Stimulated activated naive B cell treated with anti-CD40 and anti-IgM and Interleukin-4, amounts not matched to agents 10 μg/mL and 1 μg/mL and 100 μg/mL, for 72 hours (primary cell): ENCODE data around the gene AMDHD2.

Experiments
- ATAC-seq, 2 donors: fragments of 150-1000 bp; cut with Tn5 transposase; replicated peaks; 2 replicates each; pipeline ENCODE4 v1.10.0; 2021; ENCODE audit warnings: moderate library complexity in 1 of 2
- DNase-seq: peaks from one replicate; pipeline ENCODE4 v3.0.0; 2021
- H3K27ac Mint-ChIP-seq: one replicate; pipeline ENCODE4 v1.8.0; 2022; ENCODE audit warnings: mild to moderate bottlenecking, mixed read lengths
- H3K27me3 Mint-ChIP-seq, 2 donors: one replicate each; pipeline ENCODE4 v1.8.0; 2022; ENCODE audit warnings: mixed read lengths in 2 of 2
- H3K36me3 Mint-ChIP-seq, 2 donors: one replicate each; pipeline ENCODE4 v1.8.0; 2022; ENCODE audit warnings: mixed read lengths in 2 of 2, mild to moderate bottlenecking in 1 of 2
- H3K4me1 Mint-ChIP-seq, 2 donors: one replicate each; pipeline ENCODE4 v1.8.0; 2022; ENCODE audit warnings: mixed read lengths in 2 of 2, mild to moderate bottlenecking in 1 of 2
- H3K4me3 Mint-ChIP-seq, 2 donors: one replicate each; pipeline ENCODE4 v1.8.0; 2022; ENCODE audit warnings: mild to moderate bottlenecking in 2 of 2, mixed read lengths in 2 of 2, moderate library complexity in 1 of 2
- H3K9me3 Mint-ChIP-seq, 2 donors: one replicate each; pipeline ENCODE4 v1.8.0; 2022; ENCODE audit warnings: mixed read lengths in 2 of 2, mild to moderate bottlenecking in 1 of 2

AMDHD2 gene

DNA sequence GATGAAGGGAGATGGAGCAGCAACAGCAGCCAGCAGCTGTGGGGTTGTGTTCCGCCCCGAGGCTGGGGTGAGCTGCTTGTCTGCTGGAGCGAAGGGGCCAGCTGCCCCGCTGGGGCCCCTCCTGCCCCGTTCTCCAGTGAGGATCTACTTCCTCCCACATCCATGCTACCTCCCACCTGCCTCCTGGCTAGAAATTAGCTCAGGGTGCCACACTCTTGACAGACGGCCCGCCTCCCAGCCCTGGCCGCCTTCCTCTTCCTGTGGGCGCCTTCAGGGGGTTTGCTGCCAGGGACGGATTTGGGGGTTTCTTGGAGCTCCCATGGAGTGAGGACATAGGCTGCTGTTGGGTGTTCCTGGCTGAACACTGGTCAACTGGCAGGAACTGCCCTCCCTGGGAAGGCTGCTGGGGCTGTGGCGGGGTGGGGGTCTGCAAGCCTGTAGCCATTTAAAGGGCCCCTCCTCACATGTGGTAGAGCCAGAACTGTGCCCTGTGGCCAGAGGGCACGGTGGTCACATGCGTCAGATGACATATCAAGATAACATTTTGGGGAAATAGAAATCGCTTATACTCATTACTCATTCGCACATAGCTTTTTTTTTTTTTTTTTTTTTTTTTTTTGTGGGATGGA lies 32.2 kb upstream of the AMDHD2 start:
- H3K27ac Mint-ChIP-seq: peak overlapping the region; percentile 95
- H3K27me3 Mint-ChIP-seq: no peaks in the 10 kb centered on the region

DNA sequence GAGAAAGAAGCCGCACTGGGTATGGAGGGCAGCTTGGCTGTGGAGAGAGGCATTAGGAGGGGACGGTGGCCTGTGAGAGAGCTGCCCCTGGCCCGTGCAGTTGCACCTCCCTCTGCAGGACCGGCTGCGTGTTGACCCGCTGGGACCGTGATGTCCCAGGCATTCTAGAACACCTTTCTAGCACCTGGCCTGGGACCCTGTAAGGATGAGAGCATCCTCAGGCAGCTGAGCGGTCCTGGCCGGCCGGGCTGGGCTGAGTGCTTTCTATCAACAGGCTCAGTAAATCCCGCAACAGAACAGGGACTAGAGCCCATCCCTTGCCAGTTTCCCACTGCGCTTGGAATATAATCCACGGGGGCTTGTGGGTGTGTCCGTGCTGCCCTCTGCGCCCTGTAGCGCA lies 30.6 kb upstream of the AMDHD2 start:
- Mint-ChIP-seq H3K9me3 (no peaks in the 10 kb centered on the region), H3K36me3 (peaks cover 0 to 10% of the 10 kb centered on the region in 2 donors), H3K4me3 (no peak overlapping the region), H3K27ac (no peak overlapping the region), H3K27me3 (no peaks in the 10 kb centered on the region), H3K4me1 (peaks cover 20% of the 10 kb centered on the region in 2 donors)
- ATAC-seq: no peak
- no peak for DNase-seq

More for the DNA sequence above, 32.2 kb upstream of the AMDHD2 start:
- H3K4me1 Mint-ChIP-seq: peaks cover 23 to 25% of the 10 kb centered on the region in 2 donors
- peak overlapping the region; percentile 75 to 80 for H3K4me3 Mint-ChIP-seq
- no peak for ATAC-seq
- peaks cover 0 to 10% of the 10 kb centered on the region in 2 donors for H3K36me3 Mint-ChIP-seq
- H3K9me3 Mint-ChIP-seq: no peaks in the 10 kb centered on the region
- DNase-seq: no peak

DNA sequence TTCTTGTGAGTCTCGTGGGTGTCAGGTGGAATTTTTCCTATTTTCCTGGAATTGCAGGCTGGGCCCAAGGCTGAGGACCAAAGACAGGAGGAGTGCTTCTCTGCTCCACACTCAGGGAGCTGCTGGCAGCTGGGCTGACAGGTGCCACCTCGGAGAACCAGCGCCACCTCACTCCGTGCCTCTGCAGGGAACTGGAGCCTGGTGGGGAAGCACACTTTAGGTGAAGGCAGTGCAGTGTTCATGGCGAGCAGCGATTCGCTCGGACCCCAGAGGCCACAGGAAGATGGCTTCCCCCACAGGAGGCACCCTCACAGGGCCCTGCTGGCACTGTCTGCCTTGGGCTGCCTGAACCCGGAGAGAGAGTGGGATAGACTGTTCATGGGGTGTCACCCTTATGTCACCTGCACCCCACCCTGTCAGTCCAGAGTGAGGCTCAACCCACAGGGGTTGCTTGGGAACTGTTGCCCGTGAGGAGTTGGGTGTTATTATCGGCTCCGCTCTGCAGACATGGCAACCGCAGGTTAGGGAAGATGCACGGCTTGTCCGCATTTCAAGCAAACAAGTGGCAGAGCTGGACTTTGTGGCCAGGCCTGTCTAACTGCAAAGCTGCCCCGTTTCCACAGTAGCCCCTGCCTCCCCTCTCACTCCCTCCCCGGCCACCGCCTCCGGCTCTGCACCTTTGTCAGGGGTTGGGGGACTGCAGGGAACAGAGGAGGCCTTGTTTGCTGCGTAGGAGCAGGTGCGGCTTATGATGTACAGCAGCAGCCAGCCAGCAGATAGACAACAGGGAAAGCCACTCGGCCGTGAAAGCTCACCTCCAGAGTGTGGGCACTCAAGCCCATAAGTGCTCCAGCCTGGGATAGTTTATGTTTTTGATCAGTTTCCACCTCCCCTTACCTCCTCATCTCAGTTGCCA lies 29.7 kb upstream of the AMDHD2 start:
- no peak overlapping the region for H3K4me3 Mint-ChIP-seq
- no peak overlapping the region for H3K27ac Mint-ChIP-seq
- H3K27me3 Mint-ChIP-seq: no peaks in the 10 kb centered on the region
- no peaks in the 10 kb centered on the region for H3K9me3 Mint-ChIP-seq
- no peak for DNase-seq
- H3K4me1 Mint-ChIP-seq: peaks cover 17 to 19% of the 10 kb centered on the region in 2 donors
- peaks cover 0 to 10% of the 10 kb centered on the region in 2 donors for H3K36me3 Mint-ChIP-seq
- no peak for ATAC-seq

DNA sequence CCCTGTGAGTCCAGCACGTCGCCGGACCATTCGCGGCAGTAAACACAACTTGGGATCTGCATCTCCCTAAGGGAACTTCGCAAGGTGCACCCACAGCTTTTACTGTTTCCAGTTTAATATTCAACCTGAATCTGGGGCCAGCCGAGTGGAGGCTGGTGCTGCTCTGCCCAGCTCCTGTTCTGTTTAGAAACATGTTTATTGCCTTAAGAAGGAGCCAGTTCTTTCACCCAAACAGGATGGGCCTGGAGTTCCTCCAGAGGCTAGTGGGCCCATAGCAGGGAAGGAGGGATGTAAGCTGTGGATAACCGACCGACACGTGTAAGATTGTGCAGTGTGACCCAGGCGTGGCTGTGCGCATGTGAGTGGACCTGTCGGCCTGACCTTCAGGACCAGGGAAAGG lies 27.9 kb upstream of the AMDHD2 start:
- H3K4me3 Mint-ChIP-seq: no peak overlapping the region
- no peaks in the 10 kb centered on the region for H3K27me3 Mint-ChIP-seq
- H3K27ac Mint-ChIP-seq: no peak overlapping the region
- ATAC-seq (no peak), DNase-seq (no peak)
- peaks cover 3 to 11% of the 10 kb centered on the region in 2 donors for H3K36me3 Mint-ChIP-seq
- peaks cover 8 to 10% of the 10 kb centered on the region in 2 donors for H3K4me1 Mint-ChIP-seq
- H3K9me3 Mint-ChIP-seq: no peaks in the 10 kb centered on the region

DNA sequence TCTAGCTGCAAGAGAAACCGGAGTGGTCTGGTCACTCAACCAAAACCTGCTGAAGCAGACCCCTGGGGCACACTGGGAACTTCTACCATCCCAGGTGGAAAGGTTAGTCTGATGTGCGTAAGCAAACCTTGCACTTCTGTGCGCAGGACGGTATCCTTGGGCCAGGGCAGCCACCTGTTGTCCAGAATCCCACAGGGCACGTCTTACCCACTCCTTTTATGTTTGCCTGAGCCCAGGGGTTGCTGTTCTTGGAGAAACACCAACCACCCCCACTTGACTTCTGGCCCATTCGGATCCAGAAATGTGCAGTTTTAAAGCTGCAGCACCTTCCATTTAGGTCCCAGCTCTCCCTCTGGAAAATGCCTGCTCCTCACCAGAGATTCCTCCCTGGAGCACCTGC lies 26.6 kb upstream of the AMDHD2 start:
- Mint-ChIP-seq H3K27ac (no peak overlapping the region), H3K27me3 (no peaks in the 10 kb centered on the region), H3K4me1 (peaks cover 0 to 2% of the 10 kb centered on the region in 2 donors), H3K4me3 (no peak overlapping the region), H3K36me3 (peaks cover 7 to 15% of the 10 kb centered on the region in 2 donors), H3K9me3 (no peaks in the 10 kb centered on the region)
- ATAC-seq: no peak
- DNase-seq: no peak

DNA sequence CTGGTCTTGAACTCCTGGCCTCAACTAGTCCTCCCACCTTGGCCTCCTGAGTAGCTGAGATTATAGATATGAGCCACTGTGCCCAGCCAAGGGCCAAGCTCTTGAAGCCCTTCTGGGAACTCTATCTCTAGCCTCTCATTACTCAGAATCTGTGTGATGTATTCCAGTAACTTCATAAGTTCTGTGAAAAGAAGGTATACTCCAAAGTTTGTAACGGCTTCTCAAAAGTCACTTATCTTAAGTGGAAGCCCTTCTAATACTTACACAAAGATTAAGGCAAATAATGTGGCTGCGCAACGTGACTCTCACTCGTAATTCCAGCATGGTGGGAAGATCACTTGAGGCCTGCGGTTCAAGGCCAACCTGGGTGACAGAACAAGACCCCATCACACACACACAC lies 25.6 kb upstream of the AMDHD2 start:
- peaks cover 0 to 3% of the 10 kb centered on the region in 2 donors for H3K4me1 Mint-ChIP-seq
- H3K36me3 Mint-ChIP-seq: peaks cover 7 to 18% of the 10 kb centered on the region in 2 donors
- no peak overlapping the region for H3K27ac Mint-ChIP-seq
- no peaks in the 10 kb centered on the region for H3K27me3 Mint-ChIP-seq
- DNase-seq: no peak
- ATAC-seq: no peak
- H3K4me3 Mint-ChIP-seq: no peak overlapping the region
- no peaks in the 10 kb centered on the region for H3K9me3 Mint-ChIP-seq

DNA sequence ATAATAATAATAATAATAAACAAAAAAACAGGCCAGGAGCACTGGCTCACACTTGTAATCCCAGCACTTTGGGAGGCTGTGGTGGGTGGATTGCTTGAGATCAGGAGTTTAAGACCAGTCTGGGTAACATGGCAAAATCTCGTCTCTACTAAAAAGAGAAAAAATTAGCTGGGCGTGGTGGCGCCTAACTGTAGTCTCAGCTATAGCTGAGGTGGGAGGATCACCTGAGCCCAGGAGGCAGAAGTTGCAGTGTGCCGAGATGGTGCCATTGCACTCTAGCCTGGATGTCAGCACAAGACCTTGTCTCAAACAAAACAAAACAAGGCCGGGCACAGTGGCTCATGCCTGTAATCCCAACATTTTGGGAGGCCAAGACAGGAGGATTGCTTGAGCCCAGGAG lies 25.1 kb upstream of the AMDHD2 start:
- Mint-ChIP-seq H3K27ac (no peak overlapping the region), H3K4me1 (peaks cover 0 to 4% of the 10 kb centered on the region in 2 donors), H3K27me3 (no peaks in the 10 kb centered on the region), H3K9me3 (no peaks in the 10 kb centered on the region), H3K4me3 (no peak overlapping the region), H3K36me3 (peaks cover 7 to 15% of the 10 kb centered on the region in 2 donors)
- DNase-seq (no peak), ATAC-seq (no peak)

DNA sequence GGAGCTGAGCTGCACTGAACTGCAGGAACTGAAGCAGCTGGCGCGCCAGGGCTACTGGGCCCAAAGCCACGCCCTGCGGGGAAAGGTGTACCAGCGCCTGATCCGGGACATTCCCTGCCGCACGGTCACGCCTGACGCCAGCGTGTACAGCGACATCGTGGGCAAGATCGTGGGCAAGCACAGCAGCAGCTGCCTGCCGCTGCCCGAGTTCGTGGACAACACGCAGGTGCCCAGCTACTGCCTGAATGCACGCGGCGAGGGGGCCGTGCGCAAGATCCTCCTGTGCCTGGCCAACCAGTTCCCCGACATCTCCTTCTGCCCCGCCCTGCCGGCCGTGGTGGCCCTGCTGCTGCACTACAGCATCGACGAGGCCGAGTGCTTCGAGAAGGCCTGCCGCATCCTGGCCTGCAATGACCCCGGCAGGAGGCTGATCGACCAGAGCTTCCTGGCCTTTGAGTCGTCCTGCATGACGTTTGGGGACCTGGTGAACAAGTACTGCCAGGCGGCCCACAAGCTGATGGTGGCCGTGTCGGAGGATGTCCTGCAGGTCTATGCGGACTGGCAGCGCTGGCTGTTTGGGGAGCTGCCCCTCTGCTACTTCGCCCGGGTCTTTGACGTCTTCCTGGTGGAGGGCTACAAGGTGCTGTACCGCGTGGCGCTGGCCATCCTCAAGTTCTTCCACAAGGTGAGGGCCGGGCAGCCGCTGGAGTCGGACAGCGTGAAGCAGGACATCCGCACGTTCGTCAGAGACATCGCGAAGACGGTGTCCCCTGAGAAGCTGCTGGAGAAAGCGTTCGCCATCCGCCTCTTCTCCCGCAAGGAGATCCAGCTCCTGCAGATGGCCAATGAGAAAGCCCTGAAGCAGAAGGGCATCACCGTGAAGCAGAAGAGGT lies 23.7 kb upstream of the AMDHD2 start:
- Mint-ChIP-seq H3K27me3 (no peaks in the 10 kb centered on the region), H3K27ac (no peak overlapping the region), H3K4me1 (peaks cover 0 to 6% of the 10 kb centered on the region in 2 donors), H3K4me3 (no peak overlapping the region), H3K9me3 (no peaks in the 10 kb centered on the region), H3K36me3 (peaks cover 11 to 14% of the 10 kb centered on the region in 2 donors)
- DNase-seq: no peak
- ATAC-seq: no peak

DNA sequence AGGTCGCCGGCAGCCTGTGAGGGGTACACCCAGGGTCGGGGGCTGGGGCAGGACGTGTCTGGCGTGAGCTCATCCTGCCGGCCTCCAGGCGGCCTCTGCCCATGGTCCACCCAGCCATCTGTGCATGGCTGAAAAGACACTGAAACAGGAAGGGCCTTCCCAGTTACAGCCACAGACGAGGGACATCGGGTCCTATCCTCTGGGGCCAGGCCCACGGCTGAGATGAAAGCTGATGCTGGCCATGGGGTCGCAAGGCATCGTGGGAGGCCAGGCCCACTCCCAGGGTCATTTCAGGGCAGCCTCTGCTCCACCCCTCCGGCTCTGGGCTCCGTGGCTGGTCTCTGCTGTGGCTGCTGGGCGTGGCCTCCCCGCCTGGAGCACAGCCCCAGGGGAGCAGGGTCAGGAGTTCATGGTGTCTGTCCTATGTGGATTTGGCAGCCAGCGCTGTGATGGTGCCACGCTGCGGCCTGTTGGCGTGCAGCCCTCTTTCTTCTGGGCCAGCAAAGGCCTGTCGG lies 23.0 kb upstream of the AMDHD2 start:
- ATAC-seq (no peak), DNase-seq (no peak)
- peak overlapping the region; percentile 60 for H3K27ac Mint-ChIP-seq
- peaks cover 5 to 10% of the 10 kb centered on the region in 2 donors for H3K4me1 Mint-ChIP-seq
- H3K27me3 Mint-ChIP-seq: no peaks in the 10 kb centered on the region
- peaks cover 13 to 14% of the 10 kb centered on the region in 2 donors for H3K36me3 Mint-ChIP-seq
- H3K4me3 Mint-ChIP-seq: no peak overlapping the region
- no peaks in the 10 kb centered on the region for H3K9me3 Mint-ChIP-seq

DNA sequence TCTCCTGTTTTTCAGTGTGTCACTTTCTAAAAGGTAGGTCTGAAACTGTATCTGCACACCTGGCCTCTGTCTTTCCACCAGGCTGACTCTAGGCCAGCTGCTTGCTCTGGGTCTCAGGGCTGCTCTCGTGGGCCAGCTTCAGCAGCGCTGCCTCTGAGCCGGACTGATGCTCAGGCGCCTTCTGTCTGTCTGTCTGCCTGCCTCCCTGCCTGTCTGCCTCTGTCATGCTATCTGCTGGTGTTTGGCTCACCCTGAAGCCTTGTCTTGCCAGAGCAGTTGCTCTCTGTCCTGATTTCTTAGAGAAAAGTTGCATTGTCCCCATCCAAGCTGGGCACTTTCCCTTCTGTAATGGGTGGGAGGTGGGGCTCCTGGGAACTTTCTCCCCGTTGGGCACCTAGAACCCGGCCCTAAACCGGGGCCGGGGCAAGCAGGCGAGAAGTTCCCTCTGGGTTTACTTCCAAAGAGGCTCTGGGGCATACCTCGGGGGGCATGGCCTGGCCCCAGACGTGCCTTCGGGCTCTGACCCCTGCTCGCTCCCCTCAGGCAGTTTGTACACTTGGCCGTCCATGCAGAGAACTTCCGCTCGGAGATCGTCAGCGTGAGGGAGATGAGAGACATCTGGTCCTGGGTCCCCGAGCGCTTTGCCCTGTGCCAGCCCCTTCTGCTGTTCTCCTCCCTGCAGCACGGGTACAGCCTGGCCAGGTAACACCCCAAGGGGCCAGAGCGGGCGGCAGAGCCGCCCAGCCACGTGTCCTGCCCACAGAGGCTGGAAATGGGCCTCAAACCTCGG lies 22.3 kb upstream of the AMDHD2 start:
- peak overlapping the region; percentile 60 for H3K27ac Mint-ChIP-seq
- no peaks in the 10 kb centered on the region for H3K27me3 Mint-ChIP-seq

DNA sequence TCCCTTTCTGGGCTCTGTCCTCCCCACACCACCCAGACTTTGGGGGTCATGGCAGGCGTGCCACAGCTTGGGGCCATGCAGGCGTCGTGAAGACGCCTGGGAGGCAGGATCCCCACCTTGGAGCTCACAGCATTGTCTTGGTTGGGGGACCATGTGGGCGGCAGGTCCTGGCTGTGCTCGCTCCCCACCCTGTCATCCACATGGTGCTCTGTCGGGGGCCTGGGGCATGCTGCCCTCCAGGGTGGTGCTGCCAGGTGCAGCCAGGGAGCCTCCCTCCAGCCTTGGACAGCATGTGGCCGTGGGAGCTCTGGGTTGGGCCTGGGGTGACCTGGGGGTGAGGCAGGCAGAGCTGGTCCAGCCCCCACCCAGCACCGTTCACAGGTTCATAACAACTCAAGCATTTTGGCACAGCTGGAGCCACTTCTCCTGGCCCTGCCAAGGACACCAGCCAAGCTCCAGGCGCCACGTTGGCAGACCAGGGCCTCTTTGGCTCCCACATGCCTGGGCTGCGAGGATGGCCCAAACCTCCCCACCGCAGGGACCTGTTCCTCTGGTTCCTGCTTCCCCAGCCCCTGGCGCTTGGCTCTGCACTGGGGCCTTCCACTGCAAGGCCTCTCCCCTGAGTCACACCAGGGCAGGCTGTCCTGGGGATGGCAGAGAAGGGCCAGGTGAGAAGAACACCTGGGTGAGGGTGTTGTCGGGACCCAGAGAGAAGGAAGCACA lies 21.5 kb upstream of the AMDHD2 start:
- Mint-ChIP-seq H3K4me3 (no peak overlapping the region), H3K9me3 (no peaks in the 10 kb centered on the region), H3K36me3 (peaks cover 13 to 14% of the 10 kb centered on the region in 2 donors), H3K27me3 (no peaks in the 10 kb centered on the region), H3K4me1 (peaks cover 5 to 11% of the 10 kb centered on the region in 2 donors), H3K27ac (no peak overlapping the region)
- no peak for DNase-seq
- ATAC-seq: no peak

More for the DNA sequence above, 22.3 kb upstream of the AMDHD2 start:
- Mint-ChIP-seq H3K4me3 (no peak overlapping the region), H3K36me3 (peaks cover 13 to 14% of the 10 kb centered on the region in 2 donors), H3K4me1 (peaks cover 5 to 11% of the 10 kb centered on the region in 2 donors), H3K9me3 (no peaks in the 10 kb centered on the region)
- ATAC-seq: no peak
- no peak for DNase-seq

DNA sequence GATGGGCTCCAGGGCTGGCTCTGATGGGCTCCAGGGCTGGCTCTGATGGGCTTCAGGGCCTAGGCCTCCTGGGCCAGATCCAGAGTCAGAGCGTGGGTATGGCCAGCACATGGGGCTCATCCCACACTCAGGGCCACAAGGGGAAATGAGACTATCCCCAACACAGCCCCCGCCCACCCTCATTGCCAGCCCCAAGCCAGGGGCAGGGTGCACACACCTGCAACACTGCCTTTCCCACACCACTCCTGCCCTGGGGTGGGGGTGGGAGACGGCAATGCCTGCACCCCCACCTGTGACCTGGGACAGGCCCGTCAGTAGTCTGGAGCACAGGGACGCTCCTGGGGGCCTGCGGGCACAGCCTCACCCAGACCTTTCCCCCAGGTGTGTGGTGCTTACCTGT lies 20.7 kb upstream of the AMDHD2 start:
- peak overlapping the region; percentile 25 for H3K27ac Mint-ChIP-seq
- H3K27me3 Mint-ChIP-seq: no peaks in the 10 kb centered on the region
- no peak for ATAC-seq
- H3K4me1 Mint-ChIP-seq: peaks cover 5 to 11% of the 10 kb centered on the region in 2 donors
- H3K4me3 Mint-ChIP-seq: no peak overlapping the region
- DNase-seq: no peak
- H3K36me3 Mint-ChIP-seq: peaks cover 13 to 14% of the 10 kb centered on the region in 2 donors
- H3K9me3 Mint-ChIP-seq: no peaks in the 10 kb centered on the region
